OCI-LY1 (cell line): ENCODE data around the gene CTIF.

Source experiments
- EZH2 ChIP-seq: fragments of 200-600 bp; sonication (generic), shearing (Covaris generic); IDR thresholded peaks from 2 replicates; pipeline ENCODE4 v1.8.0; 2017; ENCODE audit warnings: borderline replicate concordance, mixed run types, mild to moderate bottlenecking, antibody characterized with exemption, low read length, moderate library complexity, mixed read lengths
- TF ChIP-seq, protein P1 (sequence below): fragments of 200-600 bp; sonication (generic), shearing (Covaris generic); IDR thresholded peaks from 2 replicates; pipeline ENCODE4 v1.5.1; 2017; ENCODE audit warnings: mild to moderate bottlenecking, antibody characterized with exemption, low read length, moderate library complexity, mixed read lengths

DNA sequence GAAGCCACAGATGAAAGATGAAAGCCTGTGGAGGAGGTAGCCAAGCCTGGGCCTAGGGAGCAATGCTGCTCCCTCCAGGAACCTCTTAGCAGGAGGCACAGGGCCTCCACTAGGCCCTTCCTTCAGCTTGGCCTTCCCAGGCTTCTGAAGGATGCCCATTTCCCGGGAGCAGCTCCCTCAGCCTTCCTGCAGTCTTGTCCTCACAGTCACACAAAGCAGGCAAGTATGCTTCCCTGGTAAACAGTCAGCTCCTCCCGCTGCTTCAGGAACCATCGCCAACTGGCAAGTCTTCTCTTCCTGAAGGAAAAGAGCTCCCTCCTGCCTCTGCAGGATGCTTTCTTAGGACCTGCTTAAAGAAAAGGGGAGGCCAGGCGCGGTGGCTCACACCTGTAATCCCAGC lies 358.7 kb downstream of the CTIF start:
- TF ChIP-seq, protein P1, sequence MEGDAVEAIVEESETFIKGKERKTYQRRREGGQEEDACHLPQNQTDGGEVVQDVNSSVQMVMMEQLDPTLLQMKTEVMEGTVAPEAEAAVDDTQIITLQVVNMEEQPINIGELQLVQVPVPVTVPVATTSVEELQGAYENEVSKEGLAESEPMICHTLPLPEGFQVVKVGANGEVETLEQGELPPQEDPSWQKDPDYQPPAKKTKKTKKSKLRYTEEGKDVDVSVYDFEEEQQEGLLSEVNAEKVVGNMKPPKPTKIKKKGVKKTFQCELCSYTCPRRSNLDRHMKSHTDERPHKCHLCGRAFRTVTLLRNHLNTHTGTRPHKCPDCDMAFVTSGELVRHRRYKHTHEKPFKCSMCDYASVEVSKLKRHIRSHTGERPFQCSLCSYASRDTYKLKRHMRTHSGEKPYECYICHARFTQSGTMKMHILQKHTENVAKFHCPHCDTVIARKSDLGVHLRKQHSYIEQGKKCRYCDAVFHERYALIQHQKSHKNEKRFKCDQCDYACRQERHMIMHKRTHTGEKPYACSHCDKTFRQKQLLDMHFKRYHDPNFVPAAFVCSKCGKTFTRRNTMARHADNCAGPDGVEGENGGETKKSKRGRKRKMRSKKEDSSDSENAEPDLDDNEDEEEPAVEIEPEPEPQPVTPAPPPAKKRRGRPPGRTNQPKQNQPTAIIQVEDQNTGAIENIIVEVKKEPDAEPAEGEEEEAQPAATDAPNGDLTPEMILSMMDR, result no peak
- TF ChIP-seq EZH2, result no peak
